ENCODE measurements around the gene FRYL.

DNA sequence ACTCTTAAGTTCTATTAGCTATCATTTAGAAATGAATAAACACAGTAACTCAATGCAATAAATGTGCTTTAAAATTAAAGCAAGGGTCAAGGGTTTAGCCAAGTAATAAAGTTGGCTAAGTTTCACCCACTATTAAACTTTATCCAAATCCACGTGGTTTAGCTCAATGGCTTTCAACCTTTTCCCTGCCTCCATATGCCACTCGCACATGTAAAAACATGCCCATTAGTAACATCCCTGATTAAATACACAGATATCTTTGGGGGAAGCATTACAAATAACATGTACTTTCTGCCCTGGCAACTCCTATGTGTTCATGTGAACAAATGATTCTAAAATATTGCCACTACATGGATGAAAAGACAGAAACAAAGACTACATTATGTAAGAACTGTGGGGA lies 159.2 kb downstream of the FRYL start:
- TF ChIP-seq, protein P1, sequence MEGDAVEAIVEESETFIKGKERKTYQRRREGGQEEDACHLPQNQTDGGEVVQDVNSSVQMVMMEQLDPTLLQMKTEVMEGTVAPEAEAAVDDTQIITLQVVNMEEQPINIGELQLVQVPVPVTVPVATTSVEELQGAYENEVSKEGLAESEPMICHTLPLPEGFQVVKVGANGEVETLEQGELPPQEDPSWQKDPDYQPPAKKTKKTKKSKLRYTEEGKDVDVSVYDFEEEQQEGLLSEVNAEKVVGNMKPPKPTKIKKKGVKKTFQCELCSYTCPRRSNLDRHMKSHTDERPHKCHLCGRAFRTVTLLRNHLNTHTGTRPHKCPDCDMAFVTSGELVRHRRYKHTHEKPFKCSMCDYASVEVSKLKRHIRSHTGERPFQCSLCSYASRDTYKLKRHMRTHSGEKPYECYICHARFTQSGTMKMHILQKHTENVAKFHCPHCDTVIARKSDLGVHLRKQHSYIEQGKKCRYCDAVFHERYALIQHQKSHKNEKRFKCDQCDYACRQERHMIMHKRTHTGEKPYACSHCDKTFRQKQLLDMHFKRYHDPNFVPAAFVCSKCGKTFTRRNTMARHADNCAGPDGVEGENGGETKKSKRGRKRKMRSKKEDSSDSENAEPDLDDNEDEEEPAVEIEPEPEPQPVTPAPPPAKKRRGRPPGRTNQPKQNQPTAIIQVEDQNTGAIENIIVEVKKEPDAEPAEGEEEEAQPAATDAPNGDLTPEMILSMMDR (conservative IDR thresholded peaks at IDR 0.05; ENCODE audit: low read length) = no peak
- TF ChIP-seq EZH2phosphoT487 (IDR thresholded peaks at IDR 0.05; ENCODE audit: borderline replicate concordance, low read depth, low read length) = no peak

Data from OCI-LY7 (cell line).